GM12874 (cell line): ENCODE results near the gene PTPN1.

ENCODE experiments used
- CTCF ChIP-seq: IDR thresholded peaks from 2 replicates; pipeline ENCODE4 v1.5.1; 2011; ENCODE audit warnings: low read depth, mild to moderate bottlenecking, control low read depth, low read length, moderate library complexity; ENCODE audit not compliant: insufficient read depth

Gene PTPN1

GRCh38 chr20:50509923-50510705 lies at the start of gene PTPN1:
TSS of gene PTPN1 (plus strand) at chr20:50510383. CDS start at chr20:50510528, 145 bp downstream.
- no peak for TF ChIP-seq CTCF

GRCh38 chr20:50460608-50461267 lies 49.4 kb upstream of the PTPN1 start:
- peak; percentile 91 for TF ChIP-seq CTCF

- TF ChIP-seq CTCF, result no peak
Observed at GRCh38 chr20:50462093-50462690, 48.0 kb upstream of the PTPN1 start.

GRCh38 chr20:50464026-50464724 lies 46.0 kb upstream of the PTPN1 start:
- TF ChIP-seq CTCF, result peak; percentile 68

- no peak for TF ChIP-seq CTCF
Observed at GRCh38 chr20:50464725-50465650, 45.2 kb upstream of the PTPN1 start.

GRCh38 chr20:50467174-50467573 lies 43.0 kb upstream of the PTPN1 start:
- no peak for TF ChIP-seq CTCF
